ENCODE measurements around the gene DHFR2.

Gene DHFR2

DNA sequence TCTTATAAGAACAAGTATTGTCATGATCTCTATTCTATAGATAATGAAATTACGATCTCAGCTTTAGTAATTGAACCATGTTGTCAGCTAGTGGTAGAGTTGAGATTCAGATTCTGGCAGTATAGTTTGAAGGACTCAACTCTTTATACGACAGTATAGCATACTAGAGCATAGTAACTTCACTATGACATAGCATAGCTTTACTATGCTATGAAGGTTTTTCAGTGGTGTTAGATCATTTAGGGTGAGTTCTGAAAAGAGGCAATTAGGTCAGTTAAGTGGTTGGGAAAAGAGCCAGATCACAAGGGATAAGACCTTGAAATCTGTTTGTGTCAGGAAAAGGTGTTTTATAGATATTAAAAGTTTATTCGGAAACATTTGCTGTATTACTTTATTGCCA lies 42.4 kb downstream of the DHFR2 start:
- TF ChIP-seq, protein P1, sequence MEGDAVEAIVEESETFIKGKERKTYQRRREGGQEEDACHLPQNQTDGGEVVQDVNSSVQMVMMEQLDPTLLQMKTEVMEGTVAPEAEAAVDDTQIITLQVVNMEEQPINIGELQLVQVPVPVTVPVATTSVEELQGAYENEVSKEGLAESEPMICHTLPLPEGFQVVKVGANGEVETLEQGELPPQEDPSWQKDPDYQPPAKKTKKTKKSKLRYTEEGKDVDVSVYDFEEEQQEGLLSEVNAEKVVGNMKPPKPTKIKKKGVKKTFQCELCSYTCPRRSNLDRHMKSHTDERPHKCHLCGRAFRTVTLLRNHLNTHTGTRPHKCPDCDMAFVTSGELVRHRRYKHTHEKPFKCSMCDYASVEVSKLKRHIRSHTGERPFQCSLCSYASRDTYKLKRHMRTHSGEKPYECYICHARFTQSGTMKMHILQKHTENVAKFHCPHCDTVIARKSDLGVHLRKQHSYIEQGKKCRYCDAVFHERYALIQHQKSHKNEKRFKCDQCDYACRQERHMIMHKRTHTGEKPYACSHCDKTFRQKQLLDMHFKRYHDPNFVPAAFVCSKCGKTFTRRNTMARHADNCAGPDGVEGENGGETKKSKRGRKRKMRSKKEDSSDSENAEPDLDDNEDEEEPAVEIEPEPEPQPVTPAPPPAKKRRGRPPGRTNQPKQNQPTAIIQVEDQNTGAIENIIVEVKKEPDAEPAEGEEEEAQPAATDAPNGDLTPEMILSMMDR (IDR thresholded peaks at IDR 0.05; ENCODE audit: low read depth, low read length, missing control alignments): no peak
- H3K4me3 ChIP-seq (ENCODE audit: low read depth, low read length): no peak overlapping the region
- DNase-seq (ENCODE audit: low read depth): no peak

DNA sequence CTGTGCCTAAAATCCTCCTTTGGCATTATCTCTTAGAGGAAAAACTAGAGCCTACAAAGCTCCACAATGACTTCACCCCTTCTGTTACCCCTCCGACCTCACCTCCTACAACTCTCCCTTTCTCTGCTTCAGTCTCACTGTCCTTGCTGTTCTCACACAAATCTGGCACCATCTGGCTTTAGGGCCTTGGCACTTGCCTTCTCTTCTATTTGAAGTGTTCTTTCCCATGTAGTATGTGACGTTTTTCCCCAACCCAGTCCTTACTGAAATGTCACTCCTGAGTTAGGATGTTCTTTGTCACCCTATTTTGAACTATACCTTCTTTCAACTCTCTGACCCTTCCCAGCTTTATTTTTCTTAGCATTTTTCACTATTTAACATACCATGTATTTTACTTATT lies 43.1 kb downstream of the DHFR2 start:
- DNase-seq (ENCODE audit: low read depth): no peak
- H3K4me3 ChIP-seq (ENCODE audit: low read depth, low read length): no peak overlapping the region
- TF ChIP-seq, protein P1 (IDR thresholded peaks at IDR 0.05; ENCODE audit: low read depth, low read length, missing control alignments): no peak

DNA sequence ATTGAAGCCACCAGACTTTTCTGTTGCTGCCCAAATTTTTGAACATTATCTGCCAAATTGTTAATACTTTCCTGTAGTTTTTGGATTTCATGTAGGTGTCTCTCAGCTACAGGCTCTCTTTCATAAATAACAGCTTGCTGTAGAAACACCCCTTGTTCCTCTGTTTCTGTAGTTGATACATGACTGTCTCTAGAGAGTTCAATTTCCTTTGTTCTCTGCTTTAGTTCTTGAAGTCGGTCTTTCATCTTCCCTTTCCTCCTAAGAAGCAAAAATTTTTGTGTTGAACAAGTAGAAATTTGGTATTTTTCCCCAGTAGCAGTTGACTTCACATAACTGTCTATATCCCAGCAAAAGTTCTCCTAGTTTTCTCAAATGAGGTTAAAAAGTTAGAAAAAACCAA lies 47.7 kb downstream of the DHFR2 start:
- no peak for DNase-seq (ENCODE audit: low read depth)
- H3K4me3 ChIP-seq (ENCODE audit: low read depth, low read length): no peak overlapping the region
- TF ChIP-seq, protein P1 (IDR thresholded peaks at IDR 0.05; ENCODE audit: low read depth, low read length, missing control alignments): no peak

DNA sequence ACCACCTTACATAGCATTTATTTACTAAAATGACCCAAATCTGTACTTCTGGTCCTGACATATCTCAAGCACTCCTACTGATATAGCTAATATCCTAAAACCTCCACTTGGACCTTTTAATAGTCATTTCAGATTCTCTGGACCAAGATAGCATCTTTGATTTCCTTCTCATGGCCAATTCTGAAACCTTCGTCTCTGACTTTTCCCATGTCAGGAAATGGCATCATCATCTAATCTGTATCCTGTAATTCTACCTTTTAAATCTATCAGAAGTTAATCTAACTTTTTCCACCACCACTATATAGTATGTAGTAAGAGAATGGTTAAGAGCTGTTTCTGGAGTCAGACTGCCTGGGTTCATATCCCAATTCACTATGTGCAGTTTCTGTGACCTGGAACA lies 50.5 kb downstream of the DHFR2 start:
- TF ChIP-seq, protein P1 (IDR thresholded peaks at IDR 0.05; ENCODE audit: low read depth, low read length, missing control alignments): no peak
- DNase-seq (ENCODE audit: low read depth): no peak
- no peak overlapping the region for H3K4me3 ChIP-seq (ENCODE audit: low read depth, low read length)

DNA sequence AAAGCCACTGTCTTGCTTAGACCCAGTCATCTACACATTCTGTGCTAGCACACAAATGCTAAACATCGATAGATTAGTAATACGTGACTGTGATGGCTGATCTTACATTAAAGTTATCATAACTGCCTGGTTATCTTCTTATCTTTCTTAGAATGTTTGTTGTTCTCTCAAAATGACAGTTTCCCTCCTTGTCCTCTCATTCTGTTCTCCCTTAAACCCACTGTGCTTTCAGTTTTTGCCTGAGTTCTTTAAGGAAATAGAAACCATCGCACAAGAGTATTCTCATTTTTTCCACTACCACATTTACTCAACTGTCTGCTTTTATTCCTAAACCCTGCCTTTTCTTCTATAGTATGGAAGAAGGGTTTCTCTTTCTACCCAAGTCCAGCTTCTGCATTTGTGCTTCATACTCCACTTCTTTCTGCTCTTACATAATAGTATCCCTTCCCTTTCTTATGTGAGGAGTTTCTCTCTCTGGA lies 51.4 kb downstream of the DHFR2 start:
- H3K4me3 ChIP-seq (ENCODE audit: low read depth, low read length): no peak overlapping the region
- TF ChIP-seq, protein P1 (IDR thresholded peaks at IDR 0.05; ENCODE audit: low read depth, low read length, missing control alignments): no peak
- no peak for DNase-seq (ENCODE audit: low read depth)

DNA sequence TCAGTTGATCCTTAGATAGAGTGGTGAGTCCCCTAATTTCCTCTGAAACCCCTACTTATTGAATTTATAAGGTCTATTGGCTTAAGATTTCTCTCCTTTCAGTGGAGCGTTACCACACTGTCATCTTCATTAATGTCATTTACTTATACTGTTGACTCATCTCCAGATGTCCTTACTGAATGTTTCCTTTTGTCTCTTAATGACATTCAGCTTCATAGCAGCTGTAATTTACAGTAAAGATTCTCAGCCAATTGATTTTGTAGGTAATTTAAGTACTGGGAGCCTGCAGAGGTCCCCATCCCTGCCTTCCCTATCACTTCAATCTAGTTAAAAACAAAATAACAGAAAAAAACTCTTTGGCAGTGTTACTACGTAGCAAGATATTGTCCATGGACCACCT lies 53.1 kb downstream of the DHFR2 start:
- DNase-seq (ENCODE audit: low read depth): no peak
- TF ChIP-seq, protein P1 (IDR thresholded peaks at IDR 0.05; ENCODE audit: low read depth, low read length, missing control alignments): no peak
- no peak overlapping the region for H3K4me3 ChIP-seq (ENCODE audit: low read depth, low read length)

DNA sequence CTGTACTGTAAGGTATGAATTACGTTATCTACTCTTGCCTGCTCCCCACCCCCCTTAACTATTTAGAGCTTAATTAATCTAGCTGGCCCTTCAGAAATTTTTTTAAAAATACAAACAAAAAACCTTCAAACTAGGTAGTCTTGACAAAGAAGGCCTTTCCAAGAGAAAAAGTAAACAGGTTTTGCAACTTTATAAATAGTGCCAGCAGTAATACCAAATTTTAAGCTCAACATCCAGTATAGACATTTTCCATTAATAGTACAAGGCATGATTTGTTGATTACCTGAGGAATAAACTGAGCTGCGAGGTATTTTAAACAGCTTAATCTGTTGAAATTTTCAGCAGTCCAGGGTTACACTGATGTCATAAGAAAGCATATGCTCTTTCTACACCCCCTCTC lies 54.5 kb downstream of the DHFR2 start:
- TF ChIP-seq, protein P1 (IDR thresholded peaks at IDR 0.05; ENCODE audit: low read depth, low read length, missing control alignments): no peak
- DNase-seq (ENCODE audit: low read depth): no peak
- H3K4me3 ChIP-seq (ENCODE audit: low read depth, low read length): no peak overlapping the region
